HG03558 (cell line): Measurements from ENCODE around the gene MYO15A.
"Not testable (repeated sequence)": the region's sequence is repeated elsewhere in the genome, so short reads cannot be mapped to it uniquely, and the experiment has no call there.

ENCODE experiments used
- ATAC-seq: cut with Tn5 transposase; IDR thresholded peaks from one replicate; pipeline ENCODE4 v1.9.1; 2021; ENCODE audit warnings: moderate number of reproducible peaks; ENCODE audit not compliant: unreplicated experiment; ENCODE audit errors: extremely low read depth

The MYO15A gene

GRCh38 chr17:18203308-18203707 is 94.8 kb downstream of the MYO15A start:
- ATAC-seq, result no peak

- ATAC-seq, result no peak
These were observed 97.3 kb downstream of the MYO15A start for GRCh38 chr17:18205861-18206260.

GRCh38 chr17:18206962-18207361 is 98.4 kb downstream of the MYO15A start:
- ATAC-seq, result no peak

DNA sequence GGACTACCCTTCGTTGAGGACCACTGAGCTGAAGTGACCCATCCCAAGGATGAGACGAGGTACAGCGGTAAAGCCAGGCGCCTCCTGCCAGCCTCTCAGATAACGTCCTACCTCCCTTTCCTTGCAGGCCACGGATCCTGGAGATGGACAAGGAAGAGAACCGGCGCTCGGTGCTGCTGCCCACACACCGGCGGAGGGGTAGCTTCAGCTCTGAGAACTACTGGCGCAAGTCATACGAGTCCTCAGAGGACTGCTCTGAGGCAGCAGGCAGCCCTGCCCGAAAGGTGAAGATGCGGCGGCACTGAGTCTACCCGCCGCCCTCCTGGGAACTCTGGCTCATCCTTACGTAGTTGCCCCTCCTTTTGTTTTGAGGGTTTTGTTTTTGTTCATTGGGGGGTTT is 99.5 kb downstream of the MYO15A start:
- no peak for ATAC-seq

- ATAC-seq, result no peak
These were observed 105.2 kb downstream of the MYO15A start for GRCh38 chr17:18213666-18214270.

DNA sequence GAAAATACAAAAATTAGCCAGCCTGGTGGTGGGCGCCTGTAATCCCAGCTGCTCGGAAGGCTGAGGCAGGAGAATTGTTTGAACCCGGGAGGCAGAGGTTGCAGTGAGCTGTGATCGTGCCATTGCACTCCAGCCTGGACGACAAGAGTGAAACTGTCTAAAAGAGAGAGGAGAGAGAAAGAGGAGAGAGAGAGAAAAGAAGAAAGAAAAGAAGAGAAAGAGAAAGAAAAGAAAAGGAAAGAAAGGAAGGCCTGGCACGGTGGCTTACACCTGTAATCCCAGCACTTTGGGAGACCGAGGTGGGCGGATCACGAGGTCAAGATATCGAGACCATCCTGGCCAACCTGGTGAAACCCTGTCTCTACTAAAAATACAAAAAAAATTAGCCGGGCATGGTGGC is 108.3 kb downstream of the MYO15A start:
- not testable (repeated sequence) for ATAC-seq

- no peak for ATAC-seq
These were observed 109.0 kb downstream of the MYO15A start for GRCh38 chr17:18217412-18218015.

DNA sequence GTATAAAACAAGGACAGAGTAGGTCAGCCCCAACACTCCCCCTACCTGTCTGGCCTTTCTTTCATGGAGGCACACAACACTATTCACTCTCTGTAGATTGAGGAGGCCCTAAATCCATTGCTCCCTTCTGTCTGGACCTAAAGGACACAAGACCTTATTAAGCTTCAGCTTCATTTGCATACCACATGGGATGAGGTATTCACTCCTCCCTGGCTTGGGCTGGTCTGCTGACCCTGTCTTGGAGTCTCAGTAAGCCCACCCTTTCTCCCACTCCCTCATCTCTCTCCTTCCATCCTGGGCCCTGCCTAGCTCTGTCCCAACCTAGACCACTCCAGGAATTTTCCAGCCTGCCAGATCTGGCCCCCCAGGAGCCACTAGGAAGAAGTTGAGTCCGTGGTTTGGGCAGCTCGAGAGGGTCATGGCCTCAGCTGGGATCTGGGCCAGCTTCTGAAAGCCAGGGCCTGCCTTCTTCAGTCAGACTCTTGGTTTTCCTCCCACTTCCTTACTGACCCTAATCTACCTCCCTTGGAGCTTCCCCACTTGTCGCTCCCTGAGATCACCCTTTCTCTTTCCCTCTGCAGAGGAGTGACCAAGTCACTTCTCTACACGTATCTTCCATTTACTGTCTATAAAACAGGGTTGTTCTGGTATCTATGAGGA is 110.3 kb downstream of the MYO15A start:
- no peak for ATAC-seq

- ATAC-seq, result no peak
These were observed 115.5 kb downstream of the MYO15A start for GRCh38 chr17:18224053-18224386.

DNA sequence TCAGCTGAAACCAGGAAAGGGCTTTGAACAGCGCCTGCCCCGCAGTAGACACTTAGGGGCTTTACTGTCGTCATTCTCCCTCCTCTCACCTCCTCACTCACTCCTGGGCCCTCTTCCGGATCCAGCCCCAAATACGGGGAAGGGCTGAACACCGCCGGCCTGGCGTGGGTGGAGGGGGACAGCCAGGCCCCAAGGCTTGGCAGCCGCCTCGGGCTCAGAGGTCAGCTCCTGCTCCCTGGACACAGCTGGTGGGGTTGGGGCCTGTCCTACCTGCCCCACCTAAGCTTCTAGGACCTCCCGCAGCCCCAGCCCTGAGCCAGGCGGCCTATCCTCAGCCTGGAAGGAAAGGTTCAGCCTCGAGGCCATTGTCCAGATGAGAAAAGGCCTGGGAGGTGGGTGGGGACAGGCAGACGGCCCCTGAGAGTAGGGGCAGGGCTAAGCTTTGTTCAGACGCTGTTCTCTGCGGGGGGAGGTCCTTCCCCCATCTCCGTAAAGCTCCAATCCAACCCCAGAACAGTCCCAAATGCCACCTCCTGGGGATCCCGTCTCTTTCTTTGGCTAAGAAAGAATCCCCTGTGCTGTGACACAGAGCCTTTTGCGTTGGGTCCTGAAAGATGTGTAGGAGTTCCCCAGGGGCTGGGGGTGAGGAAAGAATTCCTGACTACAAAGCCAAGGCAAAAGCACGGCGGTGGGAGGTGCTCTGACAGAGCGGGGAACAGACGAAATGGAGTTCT is 116.0 kb downstream of the MYO15A start:
- no peak for ATAC-seq

- peak; percentile 79 for ATAC-seq
These were observed 116.6 kb downstream of the MYO15A start, which contains the start of gene LLGL1 for GRCh38 chr17:18225121-18225641. Gene LLGL1 (plus strand): TSS chr17:18225635. CDS start chr17:18225683, 48 bp downstream.

DNA sequence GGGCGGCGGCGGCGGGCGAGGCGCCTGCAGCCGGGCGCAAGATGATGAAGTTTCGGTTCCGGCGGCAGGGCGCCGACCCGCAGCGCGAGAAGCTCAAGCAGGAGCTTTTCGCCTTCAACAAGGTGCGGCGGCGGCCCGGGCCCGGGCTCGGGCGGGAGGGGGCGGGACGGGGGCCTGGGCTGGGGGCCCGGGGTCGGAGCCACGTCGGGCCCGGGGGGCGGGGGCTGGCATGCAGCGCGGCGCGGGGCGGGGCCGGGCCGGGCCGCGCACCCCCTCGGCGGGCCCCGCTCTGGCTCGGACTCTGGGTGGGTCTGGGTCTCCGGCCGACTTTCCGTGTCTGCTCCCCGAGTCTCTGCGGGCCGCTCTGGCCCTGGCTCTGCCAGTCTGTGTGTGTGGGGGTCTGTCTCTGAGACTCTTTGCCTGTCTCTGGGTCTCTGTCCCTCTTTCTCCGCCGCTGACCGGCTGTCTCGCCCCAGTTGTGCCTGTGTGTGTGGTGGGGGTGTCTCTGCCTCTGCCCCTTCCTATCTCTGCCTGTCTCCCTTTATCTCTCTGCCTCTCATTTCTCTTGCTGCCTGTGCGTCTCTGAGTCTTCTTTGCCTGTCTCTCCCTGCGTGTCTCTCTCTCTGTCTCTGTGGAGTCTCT is 117.2 kb downstream of the MYO15A start:
- ATAC-seq, result no peak

- no peak for ATAC-seq
These were observed 117.9 kb downstream of the MYO15A start for GRCh38 chr17:18226284-18226945.

- ATAC-seq, result no peak
These were observed 119.1 kb downstream of the MYO15A start for GRCh38 chr17:18227635-18228034.

- no peak for ATAC-seq
These were observed 119.7 kb downstream of the MYO15A start for GRCh38 chr17:18228176-18228682.

GRCh38 chr17:18229254-18229653 is 120.7 kb downstream of the MYO15A start:
- no peak for ATAC-seq
